Muscle of leg (tissue), 11 donors: ENCODE measurements around the gene CECR2. TPM values are rescaled to one million over a fixed set of nuclear protein-coding genes. Genes with fewer than 3 reads are reported as not detected.

ENCODE experiments used
- DNase-seq: peaks from one replicate; pipeline ENCODE4 v3.0.0; 2013
- H3K27ac ChIP-seq: one replicate; pipeline ENCODE4 v1.5.1; 2013; ENCODE audit warnings: mild to moderate bottlenecking, low read length, control low read depth
- H3K27me3 ChIP-seq: one replicate; pipeline ENCODE4 v1.6.1; 2013; ENCODE audit warnings: low read length; ENCODE audit not compliant: control insufficient read depth, insufficient read depth
- H3K36me3 ChIP-seq: one replicate; pipeline ENCODE4 v1.6.1; 2013; ENCODE audit warnings: low read length; ENCODE audit not compliant: control insufficient read depth, insufficient read depth
- H3K4me1 ChIP-seq: one replicate; pipeline ENCODE4 v1.6.1; 2013; ENCODE audit warnings: low read length; ENCODE audit not compliant: control insufficient read depth, insufficient read depth
- H3K4me3 ChIP-seq: one replicate; pipeline ENCODE4 v1.5.1; 2013; ENCODE audit warnings: low read length, control low read depth
- H3K9me3 ChIP-seq: replicated peaks from 2 replicates; pipeline ENCODE4 v1.6.1; 2013; ENCODE audit warnings: low read depth, low read length; ENCODE audit not compliant: control insufficient read depth
- WGBS: methylation state at CpG from one replicate; pipeline ENCODE4 v1.1.5; 2013; ENCODE audit warnings: missing lambda C conversion rate; ENCODE audit not compliant: insufficient coverage; 5-methylcytosine and 5-hydroxymethylcytosine counted together
- polyA plus RNA-seq, 8 donors: library from polyadenylated mRNA; unstranded; fragments of 120-200 nt; gene quantifications; one replicate each; pipeline versions ENCODE4 v1.2.1 to v1.2.3, GENCODE V29; 2013; ENCODE audit warnings: inconsistent platforms in 1 of 8, low replicate concordance in 1 of 8; ENCODE audit not compliant: insufficient read length in 8 of 8, insufficient read depth in 1 of 8
- total RNA-seq: library from RNA; stranded (reverse); fragments of 120-200 nt; gene quantifications from one replicate; pipeline ENCODE4 v1.2.4, GENCODE V29; 2013

The CECR2 gene
- total and polyA plus RNA-seq, 9 donors = 10.3 to 26.8 (median 15.8) TPM

- no peak for DNase-seq
- no peak overlapping the region for H3K4me3 ChIP-seq
- peaks cover 3% of the 10 kb centered on the region for H3K4me1 ChIP-seq
- no peak overlapping the region for H3K27ac ChIP-seq
- H3K27me3 ChIP-seq = no peaks in the 10 kb centered on the region
- WGBS = 76% methylated on average over 2 of the region's 4 CpGs
- H3K36me3 ChIP-seq = no peaks in the 10 kb centered on the region
- no peaks in the 10 kb centered on the region for H3K9me3 ChIP-seq
Measured at GRCh38 chr22:17359501-17359900, 9.8 kb upstream of the CECR2 start.

DNA sequence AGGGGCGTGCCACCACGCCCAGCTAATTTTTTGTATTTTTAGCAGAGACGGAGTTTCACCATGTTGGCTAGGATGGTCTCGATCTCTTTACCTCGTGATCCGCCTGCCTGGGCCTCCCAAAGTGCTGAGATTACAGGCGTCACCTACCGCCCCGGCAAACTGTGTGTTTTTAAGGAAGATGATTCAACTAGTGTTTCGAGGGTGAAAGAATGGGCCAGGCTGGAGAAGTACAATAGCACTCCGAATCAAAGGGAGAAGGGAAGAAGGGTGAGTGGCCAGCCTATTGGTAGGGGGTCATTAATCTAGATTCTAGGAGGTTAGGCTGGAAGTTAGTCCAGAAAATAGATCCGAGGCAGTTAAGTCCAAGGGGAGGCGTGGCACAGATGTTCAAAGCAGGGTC, 2.9 kb upstream of the CECR2 start:
- H3K36me3 ChIP-seq = no peaks in the 10 kb centered on the region
- 88% methylated on average over 13 of the region's 13 CpGs for WGBS
- H3K4me3 ChIP-seq = no peak overlapping the region

DNA sequence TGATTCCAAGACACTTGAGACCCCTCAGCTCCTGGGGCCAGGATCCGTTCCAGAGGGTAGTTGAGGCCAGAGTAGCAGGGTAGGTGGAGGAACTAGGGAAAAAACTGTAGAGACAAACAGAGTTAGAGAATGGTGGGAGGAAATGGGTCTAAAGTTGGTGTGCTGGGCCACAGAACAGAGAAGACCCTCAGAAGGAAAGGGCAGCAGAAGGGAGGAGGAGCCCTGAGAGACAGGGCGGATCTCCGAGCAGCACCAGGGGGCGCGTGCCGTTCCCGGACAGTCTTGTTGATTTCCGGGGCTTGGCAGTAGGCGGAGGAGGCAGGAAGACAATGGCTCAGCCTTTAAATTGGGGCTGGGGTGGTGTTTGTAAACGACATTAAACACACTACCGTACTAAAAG, 2.4 kb upstream of the CECR2 start:
- H3K4me1 ChIP-seq = peaks cover 17% of the 10 kb centered on the region
- DNase-seq = peak; percentile 61
- peak overlapping the region; percentile 35 for H3K27ac ChIP-seq
- H3K36me3 ChIP-seq = no peaks in the 10 kb centered on the region
- no peaks in the 10 kb centered on the region for H3K9me3 ChIP-seq
- 16% methylated on average over 7 of the region's 11 CpGs for WGBS
- H3K4me3 ChIP-seq = no peak overlapping the region
- peaks cover 14% of the 10 kb centered on the region for H3K27me3 ChIP-seq

More for the DNA sequence above, 2.9 kb upstream of the CECR2 start:
- no peaks in the 10 kb centered on the region for H3K9me3 ChIP-seq
- DNase-seq = no peak
- H3K27me3 ChIP-seq = peaks cover 11% of the 10 kb centered on the region
- peaks cover 15% of the 10 kb centered on the region for H3K4me1 ChIP-seq
- no peak overlapping the region for H3K27ac ChIP-seq

- Histone ChIP-seq H3K4me1 (peaks cover 17% of the 10 kb centered on the region), H3K9me3 (no peaks in the 10 kb centered on the region), H3K27ac (peak overlapping the region; percentile 97), H3K27me3 (peaks cover 14% of the 10 kb centered on the region), H3K4me3 (peak overlapping the region; percentile 65), H3K36me3 (no peaks in the 10 kb centered on the region)
- 0% methylated on average over 3 of the region's 7 CpGs for WGBS
- no peak for DNase-seq
Measured at GRCh38 chr22:17368144-17368543, 1.1 kb upstream of the CECR2 start.

GRCh38 chr22:17368554-17369438, 464 bp upstream of the CECR2 start:
- Histone ChIP-seq H3K9me3 (no peaks in the 10 kb centered on the region), H3K4me3 (peak overlapping the region; percentile 65), H3K27ac (peak overlapping the region; percentile 97), H3K27me3 (peaks cover 14% of the 10 kb centered on the region), H3K4me1 (peaks cover 17% of the 10 kb centered on the region), H3K36me3 (no peaks in the 10 kb centered on the region)
- WGBS = under 1% methylated on average over 37 of the region's 64 CpGs
- DNase-seq = peak; percentile 92

- Histone ChIP-seq H3K4me3 (peak overlapping the region; percentile 84), H3K4me1 (peaks cover 17% of the 10 kb centered on the region), H3K36me3 (no peaks in the 10 kb centered on the region), H3K27me3 (peaks cover 14% of the 10 kb centered on the region), H3K27ac (peak overlapping the region; percentile 94), H3K9me3 (no peaks in the 10 kb centered on the region)
- peak; percentile 45 for DNase-seq
- under 1% methylated on average over 58 of the region's 88 CpGs for WGBS
Measured at GRCh38 chr22:17370026-17370765, 936 bp downstream of the CECR2 start.

GRCh38 chr22:17370766-17371432, 1.6 kb downstream of the CECR2 start:
- WGBS = 6% methylated on average over 3 of the region's 23 CpGs
- Histone ChIP-seq H3K4me3 (peak overlapping the region; percentile 84), H3K9me3 (no peaks in the 10 kb centered on the region), H3K27me3 (peaks cover 14% of the 10 kb centered on the region), H3K27ac (peak overlapping the region; percentile 94), H3K4me1 (peaks cover 17% of the 10 kb centered on the region), H3K36me3 (no peaks in the 10 kb centered on the region)
- DNase-seq = peak; percentile 30

GRCh38 chr22:17371448-17371847, 2.2 kb downstream of the CECR2 start:
- Histone ChIP-seq H3K27ac (peak overlapping the region; percentile 94), H3K9me3 (no peaks in the 10 kb centered on the region), H3K4me1 (peaks cover 22% of the 10 kb centered on the region), H3K4me3 (peak overlapping the region; percentile 84), H3K27me3 (peaks cover 14% of the 10 kb centered on the region), H3K36me3 (no peaks in the 10 kb centered on the region)
- WGBS = 42% methylated on average over 2 of the region's 5 CpGs
- no peak for DNase-seq

DNA sequence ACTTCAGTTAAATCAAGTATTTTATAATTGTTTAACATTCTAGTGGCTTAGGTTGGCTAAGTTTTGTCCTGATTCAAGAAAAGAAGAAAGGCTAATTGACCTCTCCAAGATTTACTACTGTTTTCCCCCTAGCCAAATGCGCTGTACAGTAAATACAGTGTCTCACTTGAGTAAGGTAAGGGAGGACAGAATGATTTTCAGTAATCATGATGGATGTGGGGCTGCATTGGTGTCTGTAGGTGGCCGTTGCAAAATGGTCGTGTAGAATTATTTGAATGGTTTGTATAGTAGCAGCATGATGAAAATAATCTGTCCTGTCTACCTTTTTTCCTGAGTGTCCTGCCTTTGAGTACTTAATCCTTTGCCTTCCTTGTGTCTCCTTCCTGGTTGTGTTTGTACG, 4.6 kb downstream of the CECR2 start:
- peaks cover 8% of the 10 kb centered on the region for H3K4me1 ChIP-seq

More for the DNA sequence above, 4.6 kb downstream of the CECR2 start:
- Histone ChIP-seq H3K27me3 (peaks cover 9% of the 10 kb centered on the region), H3K9me3 (no peaks in the 10 kb centered on the region), H3K4me3 (no peak overlapping the region), H3K36me3 (no peaks in the 10 kb centered on the region), H3K27ac (no peak overlapping the region)
- 75% methylated on average over 2 of the region's 4 CpGs for WGBS
- DNase-seq = no peak
